SK-N-SH (cell line): ENCODE measurements around the gene UBA3. TPM values are rescaled to one million over a fixed set of nuclear protein-coding genes. Genes with fewer than 3 reads are reported as not detected.
A peak's percentile ranks its signal among the peaks of the same experiment; 100 is the strongest.

Source experiments
- CTCF ChIA-PET: fragments of 300-600, 350-600 bp; formaldehyde crosslinking; extraction: SDS; loops from one replicate; lab custom pipeline; 2021; lab: Yijun Ruan, JAX
- POLR2A ChIA-PET: fragments of 350-600 bp; sonication (Branson Sonifier 250); formaldehyde crosslinking; extraction: SDS; loops from one replicate; lab custom pipeline; 2020; ENCODE audit warnings: antibody characterized with exemption, inconsistent platforms; lab: Yijun Ruan, JAX
- DNase-seq: peaks from one replicate; pipeline ENCODE4 v3.0.0; 2012
- H2AFZ ChIP-seq: fragments of 200-600 bp; sonication (generic); 2 replicates; pipeline ENCODE4 v1.8.1; 2016; ENCODE audit warnings: antibody characterized with exemption, mild to moderate bottlenecking, low read depth
- H3F3A ChIP-seq: fragments of 200-600 bp; sonication (generic); replicated peaks from 2 replicates; pipeline ENCODE3; 2016; ENCODE audit warnings: antibody characterized with exemption, mild to moderate bottlenecking; ENCODE audit not compliant: insufficient read depth
- H3K27ac ChIP-seq, 2 experiments: fragments of 200-500 bp in 1 of 2; fragments of 200-600 bp in 1 of 2; sonication (Bioruptor generic) in 1 of 2; sonication (generic), shearing (Covaris generic) in 1 of 2; 2 replicates each; pipeline versions ENCODE4 v1.5.1 to v1.6.1; 2014 to 2016; ENCODE audit warnings: low read depth in 2 of 2, inconsistent platforms in 1 of 2, low read length in 1 of 2, mild to moderate bottlenecking in 1 of 2, mixed read lengths in 1 of 2
- H3K27me3 ChIP-seq: fragments of 200-600 bp; sonication (generic), shearing (Covaris generic); 2 replicates; pipeline ENCODE4 v1.6.1; 2016; ENCODE audit warnings: mixed run types; ENCODE audit not compliant: insufficient read depth
- H3K36me3 ChIP-seq, 2 experiments: fragments of 200-500 bp in 1 of 2; fragments of 200-600 bp in 1 of 2; sonication (Bioruptor generic) in 1 of 2; sonication (generic) in 1 of 2; replicated peaks in 1 of 2; 2 replicates each; pipeline versions ENCODE3 to v1.5.1; 2014 to 2016; ENCODE audit warnings: low read length in 1 of 2, mild to moderate bottlenecking in 1 of 2; ENCODE audit not compliant: insufficient read depth in 2 of 2, control insufficient read depth in 1 of 2
- H3K4me1 ChIP-seq, 2 experiments: fragments of 200-500 bp in 1 of 2; fragments of 200-600 bp in 1 of 2; sonication (Bioruptor generic) in 1 of 2; sonication (generic), shearing (Covaris generic) in 1 of 2; 2 replicates each; pipeline versions ENCODE4 v1.5.1 to v1.6.1; 2014 to 2016; ENCODE audit warnings: low read depth in 1 of 2, low read length in 1 of 2, mixed run types in 1 of 2; ENCODE audit not compliant: insufficient read depth in 2 of 2, control insufficient read depth in 1 of 2
- H3K4me2 ChIP-seq: fragments of 200-600 bp; sonication (generic), shearing (Covaris generic); 2 replicates; pipeline ENCODE4 v1.6.1; 2017; ENCODE audit warnings: mixed run types
- H3K4me3 ChIP-seq, 2 experiments: fragments of 200-500 bp in 1 of 2; fragments of 200-600 bp in 1 of 2; sonication (Bioruptor generic) in 1 of 2; sonication (generic), shearing (Covaris generic) in 1 of 2; 2 replicates each; pipeline versions ENCODE4 v1.5.1 to v1.8.1; 2014 to 2016; ENCODE audit warnings: low read depth in 2 of 2, inconsistent platforms in 1 of 2, low read length in 1 of 2, mild to moderate bottlenecking in 1 of 2, mixed read lengths in 1 of 2, moderate library complexity in 1 of 2
- H3K79me2 ChIP-seq: fragments of 200-600 bp; sonication (generic); 2 replicates; pipeline ENCODE4 v1.8.1; 2017; ENCODE audit warnings: mild to moderate bottlenecking; ENCODE audit not compliant: insufficient read depth
- H3K9ac ChIP-seq: fragments of 200-600 bp; sonication (generic); 2 replicates; pipeline ENCODE4 v1.6.1; 2017; ENCODE audit warnings: mixed run types
- H3K9me2 ChIP-seq: fragments of 200-600 bp; sonication (generic); 2 replicates; pipeline ENCODE4 v1.6.1; 2017; ENCODE audit warnings: mixed run types
- H3K9me3 ChIP-seq: fragments of 200-600 bp; sonication (generic); 2 replicates; pipeline ENCODE4 v1.6.1; 2017; ENCODE audit warnings: mixed run types, mild to moderate bottlenecking, moderate library complexity
- H4K20me1 ChIP-seq: fragments of 200-600 bp; sonication (generic); 2 replicates; pipeline ENCODE4 v1.6.1; 2017; ENCODE audit warnings: mild to moderate bottlenecking, mixed run types; ENCODE audit not compliant: insufficient read depth
- CTCF ChIP-seq: fragments of 200-600 bp; sonication (generic); IDR thresholded peaks from 2 replicates; pipeline ENCODE4 v1.6.1; 2017; ENCODE audit warnings: antibody characterized with exemption, mild to moderate bottlenecking, moderate library complexity
- ELF1 ChIP-seq: IDR thresholded peaks from 2 replicates; pipeline ENCODE4 v1.4.0; 2012
- EZH2phosphoT487 ChIP-seq: fragments of 200-600 bp; sonication (generic); IDR thresholded peaks from 2 replicates; pipeline ENCODE4 v1.6.1; 2017; ENCODE audit warnings: low read depth, mixed run types, mild to moderate bottlenecking, antibody characterized with exemption, moderate library complexity, borderline replicate concordance
- FOSL2 ChIP-seq: IDR thresholded peaks from 2 replicates; pipeline ENCODE4 v1.4.0; 2012; ENCODE audit warnings: low read depth, mild to moderate bottlenecking, moderate library complexity, borderline replicate concordance
- FOXJ3 ChIP-seq: sonication (generic); formaldehyde crosslinking; IDR thresholded peaks from 2 replicates; pipeline ENCODE4 v1.5.1; 2020; ENCODE audit warnings: mild to moderate bottlenecking, missing genetic modification reagents
- GABPA ChIP-seq: IDR thresholded peaks from 2 replicates; pipeline ENCODE4 v1.4.0; 2012; ENCODE audit warnings: low read depth, mild to moderate bottlenecking
- GATA2 ChIP-seq: sonication (generic); formaldehyde crosslinking; IDR thresholded peaks from 2 replicates; pipeline ENCODE4 v1.5.0; 2020; ENCODE audit warnings: mild to moderate bottlenecking, missing genetic modification reagents
- MAX ChIP-seq: IDR thresholded peaks from 2 replicates; pipeline ENCODE4 v1.4.0; 2012; ENCODE audit warnings: low read depth
- NFIC ChIP-seq: IDR thresholded peaks from 2 replicates; pipeline ENCODE4 v1.4.0; 2012; ENCODE audit warnings: borderline replicate concordance
- NRF1 ChIP-seq: IDR thresholded peaks from 2 replicates; pipeline ENCODE4 v1.6.1; 2012; ENCODE audit warnings: low read depth, mild to moderate bottlenecking, low read length
- PBX3 ChIP-seq: IDR thresholded peaks from 2 replicates; pipeline ENCODE4; 2012
- POLR2AphosphoS5 ChIP-seq: IDR thresholded peaks from 2 replicates; pipeline ENCODE4 v1.6.1; 2012; ENCODE audit warnings: low read depth, low read length
- RAD21 ChIP-seq: IDR thresholded peaks from 2 replicates; pipeline ENCODE4 v1.6.1; 2012; ENCODE audit warnings: mild to moderate bottlenecking, low read length
- RCOR1 ChIP-seq: fragments of 150-350 bp; IDR thresholded peaks from 2 replicates; pipeline ENCODE4 v1.6.1; 2017; ENCODE audit warnings: antibody characterized with exemption, low read length
- REST ChIP-seq: IDR thresholded peaks from 2 replicates; pipeline ENCODE4 v1.6.1; 2012; ENCODE audit warnings: mild to moderate bottlenecking, low read depth, low read length, moderate library complexity
- RXRA ChIP-seq: IDR thresholded peaks from 2 replicates; pipeline ENCODE4 v1.4.0; 2012; ENCODE audit warnings: low read depth, mild to moderate bottlenecking, borderline replicate concordance
- SIN3A ChIP-seq: IDR thresholded peaks from 2 replicates; pipeline ENCODE4 v1.6.1; 2012; ENCODE audit warnings: low read depth, mild to moderate bottlenecking, low read length, moderate library complexity, borderline replicate concordance
- TAF1 ChIP-seq: IDR thresholded peaks from 2 replicates; pipeline ENCODE4 v1.6.1; 2012; ENCODE audit warnings: low read depth, mild to moderate bottlenecking, low read length, moderate library complexity, borderline replicate concordance
- TCF12 ChIP-seq: IDR thresholded peaks from 2 replicates; pipeline ENCODE4 v1.4.0; 2012
- TEAD4 ChIP-seq: IDR thresholded peaks from 2 replicates; pipeline ENCODE4 v1.4.0; 2012; ENCODE audit warnings: mild to moderate bottlenecking, borderline replicate concordance; ENCODE audit not compliant: insufficient read depth
- USF2 ChIP-seq: fragments of 150-350 bp; IDR thresholded peaks from 2 replicates; pipeline ENCODE4 v1.6.1; 2017; ENCODE audit warnings: antibody characterized with exemption, low read length, low read depth, borderline replicate concordance
- YY1 ChIP-seq: IDR thresholded peaks from 2 replicates; pipeline ENCODE4 v1.4.0; 2012; ENCODE audit warnings: low read depth, mild to moderate bottlenecking
- WGBS: methylation state at CpG from one replicate; pipeline ENCODE4 v1.1.6; 2017; ENCODE audit warnings: low lambda C conversion rate; 5-methylcytosine and 5-hydroxymethylcytosine counted together
- polyA plus RNA-seq, 3 experiments: library from polyadenylated mRNA; depleted of rRNA; stranded (reverse); fragments of >200 nt; gene quantifications; 2 replicates each; pipeline ENCODE4 v1.2.3, GENCODE V29; 2012

UBA3 gene
- polyA plus RNA-seq, 1 of the 3 experiments (the other 2 are of a cell fraction): 43.0 TPM

GRCh38 chr3:69082805-69083204, 2.6 kb upstream of the UBA3 start (continued):
- peak; percentile 32; the same call in 1 of the 2 replicates for TF ChIP-seq TAF1
- TF ChIP-seq GATA2 (CRISPR knock-in tag): no peak
- TF ChIP-seq GABPA: no peak
- 0 out of 2 replicates have a peak, but pooled peaks have one; percentile 25 for TF ChIP-seq TEAD4
- TF ChIP-seq MAX: 0 out of 2 replicates have a peak, but pooled peaks have one; percentile 46
- TF ChIP-seq FOXJ3 (CRISPR knock-in tag): no peak
- TF ChIP-seq YY1: no peak
- no peak for TF ChIP-seq EZH2phosphoT487
- no peak for TF ChIP-seq REST
- peak; percentile 19; the same call in 1 of the 2 replicates for TF ChIP-seq FOSL2
- peak; percentile 35; the same call in 1 of the 2 replicates for TF ChIP-seq NFIC
- TF ChIP-seq, all 33 proteins: peak for 12

- TF ChIP-seq ELF1 (no peak), RAD21 (no peak), TEAD4 (no peak), RXRA (no peak), TCF12 (no peak), USF2 (no peak), GABPA (no peak), CTCF (no peak), RCOR1 (no peak), TAF1 (no peak), NRF1 (no peak), PBX3 (no peak), GATA2 (CRISPR knock-in tag) (no peak), SIN3A (no peak), POLR2AphosphoS5 (no peak)
- H3K9me3 ChIP-seq: no peaks in the 10 kb centered on the region
- no peak for DNase-seq
- peaks cover 52% of the 10 kb centered on the region for H3K79me2 ChIP-seq
- H3K4me3 ChIP-seq: no peak overlapping the region
- no peaks in the 10 kb centered on the region for H3K27me3 ChIP-seq
- ChIA-PET POLR2A (no interaction called here), CTCF (interaction anchor here (1.7 kb wide), 1 partner anchor 38 kb away, joined by 3 read pairs; no protein-coding TSS in a partner anchor)
- peak overlapping the region; percentile 86; the same call in 1 of the 2 replicates for H3K9ac ChIP-seq
- peak overlapping the region; percentile 69; the same call in 1 of the 2 replicates for H2AFZ ChIP-seq
- H3F3A ChIP-seq: peaks cover 43% of the 10 kb centered on the region
- no peaks in the 10 kb centered on the region for H3K36me3 ChIP-seq
- H4K20me1 ChIP-seq: no peaks in the 10 kb centered on the region; the same call in 1 of the 2 replicates
- peak overlapping the region; percentile 81 to 94; a peak in 3 of 4 replicates for H3K27ac ChIP-seq
- H3K4me1 ChIP-seq: peaks cover 37 to 45% of the 10 kb centered on the region in 2 experiments
- WGBS: 21% methylated on average over 2 of the region's 2 CpGs
- no peaks in the 10 kb centered on the region for H3K9me2 ChIP-seq
- H3K4me2 ChIP-seq: peak overlapping the region; percentile 72
Measured at GRCh38 chr3:69082361-69082760, 2.2 kb upstream of the UBA3 start.
